Left lung (tissue), 10 donors: ENCODE measurements around the gene HECTD2. TPM values are rescaled to one million over a fixed set of nuclear protein-coding genes. Genes with fewer than 3 reads are reported as not detected.

Experiments
- ATAC-seq: fragments of 200-7000 bp; cut with Tn5 transposase; one replicate; pipeline ENCODE4 v1.9.1; 2020; ENCODE audit warnings: moderate library complexity
- DNase-seq, 4 donors: peaks; one replicate each; pipeline ENCODE4 v3.0.0-alpha.2; 2013 to 2020
- H3K27ac ChIP-seq, 2 donors: fragments of 200-600 bp; sonication (generic) in 1 of 2; one replicate each; pipeline versions ENCODE4 v1.5.0 to v1.8.0; 2020 to 2021
- H3K27me3 ChIP-seq, 2 donors: fragments of 200-600 bp; sonication (generic) in 1 of 2; one replicate each; pipeline versions ENCODE4 v1.5.0 to v1.8.0; 2020 to 2021
- H3K36me3 ChIP-seq, 2 donors: fragments of 200-600 bp; sonication (generic) in 1 of 2; one replicate each; pipeline versions ENCODE4 v1.5.0 to v1.8.0; 2020 to 2021
- H3K4me1 ChIP-seq, 2 donors: fragments of 200-600 bp; one replicate each; pipeline ENCODE4 v1.8.0; 2021
- H3K4me3 ChIP-seq, 2 donors: fragments of 200-600 bp; sonication (generic) in 1 of 2; one replicate each; pipeline versions ENCODE4 v1.5.0 to v1.8.0; 2020 to 2021; ENCODE audit warnings: mild to moderate bottlenecking in 1 of 2
- H3K9me3 ChIP-seq, 2 donors: fragments of 200-600 bp; sonication (generic) in 1 of 2; one replicate each; pipeline versions ENCODE4 v1.5.0 to v1.8.0; 2020 to 2021
- CTCF ChIP-seq, 2 donors: fragments of 200-600 bp; sonication (generic) in 1 of 2; IDR thresholded peaks; one replicate each; pipeline versions ENCODE4 v1.5.0 to v1.8.0; 2021; ENCODE audit warnings: antibody characterized with exemption in 2 of 2
- intact Hi-C, 2 donors: fragments of 100-400 bp; cut with DNase I; formaldehyde crosslinking; loops; one replicate each; pipeline versions ENCODE4 v1.11.2 to v1.14.2; 2022
- polyA plus RNA-seq, 6 donors: library from polyadenylated mRNA; unstranded; fragments of 120-200 nt; gene quantifications; one replicate each; pipeline ENCODE4 v1.2.1, GENCODE V29; 2013; ENCODE audit not compliant: insufficient read length in 6 of 6
- total RNA-seq, 2 donors: library from RNA; stranded (reverse); fragmentation: NEBNext Ultra II Directional; extraction: Animal tissue kit (Norgen Biotek cat#: 25700); gene quantifications; one replicate each; pipeline ENCODE4 v1.2.1, GENCODE V29; 2021
- donor health status: DM: no; HTN: yes; CAD: no.
- donor health status: DM: no; HTN: no; CAD: no.

Gene HECTD2
- total and polyA plus RNA-seq, 8 donors, result 9.9 to 89.1 (median 74.7) TPM

- no peaks in the 10 kb centered on the region for H3K9me3 ChIP-seq
- no peaks in the 10 kb centered on the region for H3K27me3 ChIP-seq
- TF ChIP-seq CTCF (IDR thresholded peaks at IDR 0.05), result no peak
- no peaks in the 10 kb centered on the region for H3K4me1 ChIP-seq
- no peak overlapping the region for H3K27ac ChIP-seq
- intact Hi-C loops, result no loop called here
- DNase-seq, result peak in 2 of 4 donors; percentile 33 to 61
- H3K4me3 ChIP-seq, result no peak overlapping the region
- no peak for ATAC-seq
- peaks cover 0 to 46% of the 10 kb centered on the region in 2 donors for H3K36me3 ChIP-seq
These were observed 50.5 kb downstream of the HECTD2 start for GRCh38 chr10:91460681-91461080.

- Histone ChIP-seq H3K27ac (no peak overlapping the region), H3K4me1 (no peaks in the 10 kb centered on the region), H3K27me3 (no peaks in the 10 kb centered on the region), H3K36me3 (peaks cover 0 to 56% of the 10 kb centered on the region in 2 donors), H3K4me3 (no peak overlapping the region), H3K9me3 (no peaks in the 10 kb centered on the region)
- DNase-seq (no peak), ATAC-seq (no peak)
- intact Hi-C loops, result no loop called here
- TF ChIP-seq CTCF (IDR thresholded peaks at IDR 0.05), result no peak
These were observed 52.3 kb downstream of the HECTD2 start for GRCh38 chr10:91462423-91462822.

- DNase-seq (no peak), ATAC-seq (no peak)
- Histone ChIP-seq H3K27me3 (no peaks in the 10 kb centered on the region), H3K9me3 (no peaks in the 10 kb centered on the region), H3K27ac (no peak overlapping the region), H3K4me3 (no peak overlapping the region), H3K36me3 (peaks cover 0 to 60% of the 10 kb centered on the region in 2 donors), H3K4me1 (no peaks in the 10 kb centered on the region)
- intact Hi-C loops, result no loop called here
- no peak for TF ChIP-seq CTCF (IDR thresholded peaks at IDR 0.05)
These were observed 54.4 kb downstream of the HECTD2 start for GRCh38 chr10:91464500-91464899.

- Histone ChIP-seq H3K4me3 (no peak overlapping the region), H3K27me3 (no peaks in the 10 kb centered on the region), H3K4me1 (no peaks in the 10 kb centered on the region), H3K27ac (no peak overlapping the region), H3K9me3 (no peaks in the 10 kb centered on the region), H3K36me3 (peaks cover 0 to 58% of the 10 kb centered on the region in 2 donors)
- DNase-seq (no peak), ATAC-seq (no peak)
- intact Hi-C loops, result no loop called here
- TF ChIP-seq CTCF (IDR thresholded peaks at IDR 0.05), result no peak
These were observed 55.1 kb downstream of the HECTD2 start for GRCh38 chr10:91465261-91465660.

GRCh38 chr10:91467114-91467513 is 57.0 kb downstream of the HECTD2 start:
- no peak for TF ChIP-seq CTCF (IDR thresholded peaks at IDR 0.05)
- DNase-seq, result no peak
- no peaks in the 10 kb centered on the region for H3K27me3 ChIP-seq
- no peaks in the 10 kb centered on the region for H3K9me3 ChIP-seq
- no peaks in the 10 kb centered on the region for H3K4me1 ChIP-seq
- H3K36me3 ChIP-seq, result peaks cover 0 to 43% of the 10 kb centered on the region in 2 donors
- no peak overlapping the region for H3K27ac ChIP-seq
- no peak for ATAC-seq
- H3K4me3 ChIP-seq, result no peak overlapping the region
- intact Hi-C loops, result no loop called here
